Uterus (tissue), 2 donors: ENCODE results near the gene VSIR.

Source experiments
- CTCF ChIP-seq, 4 experiments: fragments of 200-600 bp in 2 of 4; fragments of 450-650 bp in 2 of 4; sonication (generic) in 2 of 4; IDR thresholded peaks; one replicate each; pipeline ENCODE4 v1.5.1; 2016 to 2019; ENCODE audit warnings: antibody characterized with exemption in 4 of 4, mild to moderate bottlenecking in 2 of 4, moderate library complexity in 1 of 4
- POLR2A ChIP-seq, 2 donors: fragments of 450-650 bp; IDR thresholded peaks; one replicate each; pipeline ENCODE4 v1.6.1; 2016; ENCODE audit warnings: antibody characterized with exemption in 2 of 2, mild to moderate bottlenecking in 1 of 2, moderate library complexity in 1 of 2

- TF ChIP-seq POLR2A (IDR thresholded peaks at IDR 0.05), result no peak
- no peak for TF ChIP-seq CTCF (IDR thresholded peaks at IDR 0.05)
Observed at GRCh38 chr10:71745664-71746250, 27.6 kb downstream of the VSIR start.
